Left lung (tissue), 10 donors: ENCODE data around the gene LTBP1. TPM values are rescaled to one million over a fixed set of nuclear protein-coding genes. Genes with fewer than 3 reads are reported as not detected.

Experiments
- ATAC-seq: fragments of 200-7000 bp; cut with Tn5 transposase; one replicate; pipeline ENCODE4 v1.9.1; 2020; ENCODE audit warnings: moderate library complexity
- DNase-seq, 4 donors: peaks; one replicate each; pipeline ENCODE4 v3.0.0-alpha.2; 2013 to 2020
- H3K27ac ChIP-seq, 2 donors: fragments of 200-600 bp; sonication (generic) in 1 of 2; one replicate each; pipeline versions ENCODE4 v1.5.0 to v1.8.0; 2020 to 2021
- H3K27me3 ChIP-seq, 2 donors: fragments of 200-600 bp; sonication (generic) in 1 of 2; one replicate each; pipeline versions ENCODE4 v1.5.0 to v1.8.0; 2020 to 2021
- H3K36me3 ChIP-seq, 2 donors: fragments of 200-600 bp; sonication (generic) in 1 of 2; one replicate each; pipeline versions ENCODE4 v1.5.0 to v1.8.0; 2020 to 2021
- H3K4me1 ChIP-seq, 2 donors: fragments of 200-600 bp; one replicate each; pipeline ENCODE4 v1.8.0; 2021
- H3K4me3 ChIP-seq, 2 donors: fragments of 200-600 bp; sonication (generic) in 1 of 2; one replicate each; pipeline versions ENCODE4 v1.5.0 to v1.8.0; 2020 to 2021; ENCODE audit warnings: mild to moderate bottlenecking in 1 of 2
- H3K9me3 ChIP-seq, 2 donors: fragments of 200-600 bp; sonication (generic) in 1 of 2; one replicate each; pipeline versions ENCODE4 v1.5.0 to v1.8.0; 2020 to 2021
- intact Hi-C, 2 donors: fragments of 100-400 bp; cut with DNase I; formaldehyde crosslinking; loops; one replicate each; pipeline versions ENCODE4 v1.11.2 to v1.14.2; 2022
- polyA plus RNA-seq, 6 donors: library from polyadenylated mRNA; unstranded; fragments of 120-200 nt; gene quantifications; one replicate each; pipeline ENCODE4 v1.2.1, GENCODE V29; 2013; ENCODE audit not compliant: insufficient read length in 6 of 6
- total RNA-seq, 2 donors: library from RNA; stranded (reverse); fragmentation: NEBNext Ultra II Directional; extraction: Animal tissue kit (Norgen Biotek cat#: 25700); gene quantifications; one replicate each; pipeline ENCODE4 v1.2.1, GENCODE V29; 2021
- TF ChIP-seq, protein P1 (sequence below), 2 donors: fragments of 200-600 bp; sonication (generic) in 1 of 2; IDR thresholded peaks; one replicate each; pipeline versions ENCODE4 v1.5.0 to v1.8.0; 2021; ENCODE audit warnings: antibody characterized with exemption in 2 of 2
- donor health status: DM: no; HTN: yes; CAD: no.
- donor health status: DM: no; HTN: no; CAD: no.

LTBP1 gene
- total and polyA plus RNA-seq, 8 donors: 35.4 to 81.2 (median 50.9) TPM

DNA sequence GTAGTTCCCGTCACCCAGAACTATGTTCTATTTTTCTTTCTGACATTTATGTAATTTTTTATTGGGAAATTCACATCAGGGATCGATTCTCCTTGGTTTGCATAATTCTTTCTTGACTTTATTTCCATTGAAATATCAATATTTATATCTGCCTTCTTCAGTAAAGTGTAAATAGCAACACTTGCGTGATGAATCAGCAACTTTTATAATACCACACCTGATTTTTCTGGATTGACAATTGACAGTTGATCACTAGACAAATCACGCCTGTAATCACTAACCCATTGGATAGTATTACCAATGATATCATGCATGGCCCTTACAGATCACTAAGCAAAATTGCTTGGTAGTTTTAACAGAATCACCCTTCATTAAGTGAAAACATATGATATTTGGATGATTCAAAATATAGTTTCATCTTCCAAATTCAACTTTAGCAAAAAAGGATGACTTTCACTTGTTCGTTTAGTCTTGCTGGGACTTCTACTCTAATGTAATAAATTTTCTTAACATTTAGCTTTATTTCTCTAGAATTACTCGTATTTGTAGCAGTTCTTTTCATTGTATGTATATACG is 390.7 kb downstream of the LTBP1 start:
- Histone ChIP-seq H3K27ac (no peak overlapping the region), H3K4me1 (no peaks in the 10 kb centered on the region), H3K36me3 (no peaks in the 10 kb centered on the region), H3K27me3 (no peaks in the 10 kb centered on the region), H3K9me3 (no peaks in the 10 kb centered on the region), H3K4me3 (no peak overlapping the region)
- no peak for ATAC-seq
- intact Hi-C loops: no loop called here
- no peak for DNase-seq
- TF ChIP-seq, protein P1, sequence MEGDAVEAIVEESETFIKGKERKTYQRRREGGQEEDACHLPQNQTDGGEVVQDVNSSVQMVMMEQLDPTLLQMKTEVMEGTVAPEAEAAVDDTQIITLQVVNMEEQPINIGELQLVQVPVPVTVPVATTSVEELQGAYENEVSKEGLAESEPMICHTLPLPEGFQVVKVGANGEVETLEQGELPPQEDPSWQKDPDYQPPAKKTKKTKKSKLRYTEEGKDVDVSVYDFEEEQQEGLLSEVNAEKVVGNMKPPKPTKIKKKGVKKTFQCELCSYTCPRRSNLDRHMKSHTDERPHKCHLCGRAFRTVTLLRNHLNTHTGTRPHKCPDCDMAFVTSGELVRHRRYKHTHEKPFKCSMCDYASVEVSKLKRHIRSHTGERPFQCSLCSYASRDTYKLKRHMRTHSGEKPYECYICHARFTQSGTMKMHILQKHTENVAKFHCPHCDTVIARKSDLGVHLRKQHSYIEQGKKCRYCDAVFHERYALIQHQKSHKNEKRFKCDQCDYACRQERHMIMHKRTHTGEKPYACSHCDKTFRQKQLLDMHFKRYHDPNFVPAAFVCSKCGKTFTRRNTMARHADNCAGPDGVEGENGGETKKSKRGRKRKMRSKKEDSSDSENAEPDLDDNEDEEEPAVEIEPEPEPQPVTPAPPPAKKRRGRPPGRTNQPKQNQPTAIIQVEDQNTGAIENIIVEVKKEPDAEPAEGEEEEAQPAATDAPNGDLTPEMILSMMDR (IDR thresholded peaks at IDR 0.05): no peak

DNA sequence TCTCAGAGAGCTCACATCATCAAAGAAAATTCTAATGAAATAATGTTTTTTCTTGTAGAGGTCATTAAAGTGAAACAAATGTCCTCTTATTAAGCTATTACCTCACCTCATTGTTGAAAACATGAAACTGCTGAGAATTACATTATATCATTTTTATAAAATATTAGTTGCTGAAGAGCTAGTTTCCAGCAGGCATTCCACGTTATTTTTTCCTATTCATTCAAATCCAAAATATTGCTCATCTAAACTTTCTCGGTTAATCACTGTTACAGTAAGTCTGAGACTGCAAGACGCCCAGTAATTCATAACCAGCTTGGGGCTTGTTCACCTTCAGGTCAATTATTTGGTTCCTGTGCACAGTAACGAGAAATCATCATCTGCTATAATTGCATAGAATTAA is 391.2 kb downstream of the LTBP1 start:
- H3K36me3 ChIP-seq: no peaks in the 10 kb centered on the region
- intact Hi-C loops: no loop called here
- DNase-seq: no peak
- no peak overlapping the region for H3K4me3 ChIP-seq
- H3K27ac ChIP-seq: no peak overlapping the region
- no peaks in the 10 kb centered on the region for H3K4me1 ChIP-seq
- H3K9me3 ChIP-seq: no peaks in the 10 kb centered on the region
- no peak for ATAC-seq
- TF ChIP-seq, protein P1 (IDR thresholded peaks at IDR 0.05): no peak
- no peaks in the 10 kb centered on the region for H3K27me3 ChIP-seq

DNA sequence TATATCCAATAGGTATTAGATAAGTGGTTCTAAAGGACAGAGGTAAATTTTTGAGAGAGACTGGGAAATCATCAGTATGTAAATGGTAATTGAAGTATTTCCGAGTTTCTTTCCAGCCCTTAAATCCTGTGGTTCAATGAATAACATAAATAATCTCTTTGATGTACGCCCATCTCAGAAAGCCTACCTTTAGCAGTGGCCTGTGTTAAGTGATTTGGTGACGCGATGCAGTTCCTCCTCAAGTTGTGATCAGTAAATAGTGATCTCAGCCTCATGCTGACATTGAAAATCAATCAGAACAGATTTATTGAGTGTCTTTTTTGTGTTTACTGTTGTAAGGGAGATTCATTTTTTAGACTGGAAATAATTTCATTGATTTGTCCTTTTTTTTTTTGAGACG is 392.5 kb downstream of the LTBP1 start:
- ATAC-seq: no peak
- no peak for DNase-seq
- no peaks in the 10 kb centered on the region for H3K4me1 ChIP-seq
- intact Hi-C loops: no loop called here
- no peaks in the 10 kb centered on the region for H3K36me3 ChIP-seq
- no peaks in the 10 kb centered on the region for H3K27me3 ChIP-seq
- H3K4me3 ChIP-seq: no peak overlapping the region
- no peak overlapping the region for H3K27ac ChIP-seq
- TF ChIP-seq, protein P1 (IDR thresholded peaks at IDR 0.05): no peak
- no peaks in the 10 kb centered on the region for H3K9me3 ChIP-seq

DNA sequence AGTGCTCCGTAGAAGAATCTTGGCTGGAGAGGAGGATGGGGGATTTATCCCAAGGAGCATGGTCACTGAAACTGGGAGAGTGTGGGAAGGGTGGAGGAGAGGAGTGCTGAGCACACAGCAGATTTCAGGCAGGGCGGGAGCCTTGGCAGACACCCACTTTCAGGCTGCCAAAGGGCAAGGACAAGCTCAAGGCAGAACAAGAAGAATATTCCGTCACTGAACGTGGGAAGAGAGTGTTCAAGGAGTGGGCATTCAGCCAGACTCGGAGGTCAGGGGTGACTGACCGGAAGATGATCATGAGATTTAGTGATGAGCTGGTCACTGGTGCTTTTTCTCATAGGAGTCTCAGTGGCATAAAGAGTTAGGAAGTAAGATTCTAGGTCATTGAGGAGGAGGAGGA is 393.5 kb downstream of the LTBP1 start:
- ATAC-seq (peak; percentile 66), DNase-seq (peak in 1 of 4 donors; percentile 26)
- no peak overlapping the region for H3K27ac ChIP-seq
- intact Hi-C loops: no loop called here
- H3K4me3 ChIP-seq: no peak overlapping the region
- H3K36me3 ChIP-seq: no peaks in the 10 kb centered on the region
- H3K9me3 ChIP-seq: no peaks in the 10 kb centered on the region
- H3K4me1 ChIP-seq: no peaks in the 10 kb centered on the region
- H3K27me3 ChIP-seq: no peaks in the 10 kb centered on the region
- TF ChIP-seq, protein P1 (IDR thresholded peaks at IDR 0.05): no peak

DNA sequence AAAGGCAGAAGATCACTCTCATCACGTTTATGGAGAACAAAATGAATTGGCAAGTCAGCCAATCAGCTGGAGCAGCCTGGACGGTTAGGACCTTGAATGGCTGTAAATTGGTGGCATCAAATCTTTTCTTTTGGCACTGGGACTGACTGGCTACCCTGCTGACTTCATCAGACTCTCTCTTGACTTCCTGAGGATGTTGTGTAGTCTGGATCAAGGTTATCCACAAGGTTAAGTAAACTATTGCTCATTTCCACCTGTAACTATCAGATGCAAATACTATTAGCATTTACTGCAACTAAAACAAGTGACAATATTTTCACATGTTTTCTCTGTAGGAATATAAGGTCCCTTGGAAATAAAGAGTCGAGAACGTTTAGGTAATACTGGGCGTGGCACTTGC is 395.4 kb downstream of the LTBP1 start:
- ATAC-seq: no peak
- no peak for DNase-seq
- intact Hi-C loops: no loop called here
- H3K4me3 ChIP-seq: no peak overlapping the region
- H3K36me3 ChIP-seq: no peaks in the 10 kb centered on the region
- no peaks in the 10 kb centered on the region for H3K27me3 ChIP-seq
- TF ChIP-seq, protein P1 (IDR thresholded peaks at IDR 0.05): no peak
- no peaks in the 10 kb centered on the region for H3K4me1 ChIP-seq
- H3K9me3 ChIP-seq: no peaks in the 10 kb centered on the region
- no peak overlapping the region for H3K27ac ChIP-seq
